Sigmoid colon (tissue), 4 donors: ENCODE results near the gene GPR32.
"Not testable (repeated sequence)": the region's sequence is repeated elsewhere in the genome, so short reads cannot be mapped to it uniquely, and the experiment has no call there.

Experiments used
- EP300 ChIP-seq, 4 donors: sonication (generic); formaldehyde crosslinking; IDR thresholded peaks; one replicate each; pipeline ENCODE4 v1.6.1; 2017; ENCODE audit warnings: antibody characterized with exemption in 4 of 4
- POLR2A ChIP-seq, 2 donors: fragments of 450-650 bp; IDR thresholded peaks; one replicate each; pipeline ENCODE4 v1.6.1; 2016; ENCODE audit warnings: antibody characterized with exemption in 2 of 2, mild to moderate bottlenecking in 2 of 2, moderate library complexity in 2 of 2

GRCh38 chr19:50761501-50761900, 8.8 kb upstream of the GPR32 start:
- TF ChIP-seq EP300, POLR2A (IDR thresholded peaks at IDR 0.05): not testable (repeated sequence)
